H1 (cell line): ENCODE results near the gene APBB1. TPM values are rescaled to one million over a fixed set of nuclear protein-coding genes. Genes with fewer than 3 reads are reported as not detected.

Experiments used
- CTCF ChIA-PET: fragments of 300-600 bp; sonication (Branson Sonifier 250); formaldehyde crosslinking; loops from one replicate; lab custom pipeline; 2021; ENCODE audit not compliant: partially characterized antibody; lab: Charles Lee
- POLR2A ChIA-PET: fragments of 300-600 bp; sonication (Branson Sonifier 250); formaldehyde crosslinking; loops from one replicate; lab custom pipeline; 2021; ENCODE audit warnings: inconsistent platforms; ENCODE audit not compliant: partially characterized antibody; lab: Charles Lee
- DNase-seq, 2 experiments: peaks; one replicate each; pipeline versions ENCODE4 v3.0.0 to v3.0.0-alpha.2; 2010 to 2022; ENCODE audit warnings: low spot score in 2 of 2, low read depth in 1 of 2, mixed read lengths in 1 of 2
- FAIRE-seq: peaks from 2 replicates; lab custom pipeline; 2011; peaks lifted over from hg19 to GRCh38; lab: Jason Lieb, UNC
- H2AFZ ChIP-seq: 2 replicates; pipeline ENCODE4 v1.8.1; 2012; ENCODE audit warnings: low read length, inconsistent platforms
- H2AK5ac ChIP-seq: 2 replicates; pipeline ENCODE4 v1.6.1; 2013; ENCODE audit warnings: low read depth, low read length
- H2BK120ac ChIP-seq: replicated peaks from 2 replicates; pipeline ENCODE3; 2013; ENCODE audit warnings: low read depth, low read length, inconsistent platforms
- H2BK12ac ChIP-seq: 2 replicates; pipeline ENCODE4 v1.6.1; 2013; ENCODE audit warnings: low read depth, low read length
- H2BK15ac ChIP-seq: 2 replicates; pipeline ENCODE4 v1.6.1; 2013; ENCODE audit warnings: low read length
- H2BK20ac ChIP-seq: 2 replicates; pipeline ENCODE4 v1.6.1; 2013; ENCODE audit warnings: low read length
- H2BK5ac ChIP-seq: 2 replicates; pipeline ENCODE4 v1.6.1; 2013; ENCODE audit warnings: low read depth, low read length
- H3K14ac ChIP-seq: 2 replicates; pipeline ENCODE4 v1.6.1; 2013; ENCODE audit warnings: inconsistent platforms; ENCODE audit not compliant: insufficient read length
- H3K18ac ChIP-seq: 2 replicates; pipeline ENCODE4 v1.6.1; 2013; ENCODE audit warnings: low read length; ENCODE audit errors: extremely low read depth
- H3K23ac ChIP-seq: 2 replicates; pipeline ENCODE4 v1.6.1; 2013; ENCODE audit warnings: inconsistent platforms; ENCODE audit not compliant: insufficient read length
- H3K23me2 ChIP-seq: 2 replicates; pipeline ENCODE4 v1.6.1; 2013; ENCODE audit warnings: low read depth, low read length
- H3K27ac ChIP-seq: 2 replicates; pipeline ENCODE4 v1.6.1; 2011; ENCODE audit warnings: low read depth, low read length, inconsistent platforms
- H3K27me3 ChIP-seq, 4 experiments: replicated peaks in 1 of 4; 1 replicate in 1 of 4; 2 replicates in 3 of 4; pipeline versions ENCODE4 v1.6.1 to v1.8.1; 2011 to 2013; ENCODE audit warnings: low read length in 3 of 4, mild to moderate bottlenecking in 3 of 4, inconsistent platforms in 2 of 4, mixed read lengths in 2 of 4, moderate library complexity in 1 of 4; ENCODE audit not compliant: control insufficient read depth in 3 of 4, insufficient read depth in 3 of 4; ENCODE audit errors: extremely low read depth in 1 of 4
- H3K36me3 ChIP-seq, 4 experiments: 2 replicates each; pipeline versions ENCODE4 v1.6.1 to v1.8.1; 2011 to 2013; ENCODE audit warnings: mild to moderate bottlenecking in 4 of 4, low read length in 3 of 4, moderate library complexity in 2 of 4, control low read depth in 1 of 4, inconsistent platforms in 1 of 4; ENCODE audit not compliant: insufficient read depth in 4 of 4, control insufficient read depth in 2 of 4
- H3K4ac ChIP-seq: replicated peaks from 2 replicates; pipeline ENCODE3; 2013; ENCODE audit warnings: low read length, low read depth, mixed read lengths, inconsistent platforms; ENCODE audit not compliant: insufficient read length
- H3K4me1 ChIP-seq, 4 experiments: replicated peaks in 1 of 4; 1 replicate in 1 of 4; 2 replicates in 3 of 4; pipeline versions ENCODE4 v1.6.1 to v1.8.1; 2011 to 2013; ENCODE audit warnings: low read length in 3 of 4, inconsistent platforms in 2 of 4, mixed read lengths in 1 of 4; ENCODE audit not compliant: insufficient read depth in 4 of 4, control insufficient read depth in 3 of 4
- H3K4me2 ChIP-seq, 2 experiments: 2 replicates each; pipeline versions ENCODE4 v1.6.1 to v1.8.1; 2011 to 2013; ENCODE audit warnings: low read depth in 2 of 2, low read length in 2 of 2, control low read depth in 1 of 2, inconsistent platforms in 1 of 2, mild to moderate bottlenecking in 1 of 2; ENCODE audit not compliant: insufficient read depth in 1 of 2
- H3K4me3 ChIP-seq, 4 experiments: fragments of 200-600, 300-600 bp in 1 of 4; sonication (generic), shearing (Covaris generic), sonication (Bioruptor Twin) in 1 of 4; 2 replicates each; pipeline versions ENCODE4 v1.5.1 to v1.8.1; 2011 to 2016; ENCODE audit warnings: low read length in 4 of 4, low read depth in 3 of 4, control low read depth in 2 of 4, inconsistent platforms in 2 of 4, mild to moderate bottlenecking in 2 of 4, mixed read lengths in 1 of 4, moderate library complexity in 1 of 4; ENCODE audit not compliant: insufficient read depth in 2 of 4; ENCODE audit errors: extremely low read depth in 1 of 4
- H3K56ac ChIP-seq: replicated peaks from 2 replicates; pipeline ENCODE3; 2013; ENCODE audit warnings: low read depth, mild to moderate bottlenecking, mixed read lengths, low read length, inconsistent platforms; ENCODE audit not compliant: insufficient read length
- H3K79me1 ChIP-seq: 2 replicates; pipeline ENCODE4 v1.6.1; 2013; ENCODE audit warnings: low read depth, low read length, control low read depth
- H3K79me2 ChIP-seq, 2 experiments: 2 replicates each; pipeline versions ENCODE4 v1.6.1 to v1.8.1; 2012 to 2013; ENCODE audit warnings: low read length in 2 of 2, mild to moderate bottlenecking in 2 of 2, inconsistent platforms in 1 of 2; ENCODE audit not compliant: insufficient read depth in 2 of 2, control insufficient read depth in 1 of 2
- H3K9ac ChIP-seq, 4 experiments: replicated peaks in 1 of 4; 1 replicate in 1 of 4; 2 replicates in 3 of 4; pipeline versions ENCODE4 v1.6.1 to v1.8.1; 2011 to 2013; ENCODE audit warnings: low read depth in 3 of 4, low read length in 3 of 4, control low read depth in 2 of 4, mild to moderate bottlenecking in 2 of 4, moderate library complexity in 2 of 4, inconsistent platforms in 1 of 4; ENCODE audit errors: extremely low read depth in 1 of 4
- H3K9me3 ChIP-seq, 2 experiments: 2 replicates each; pipeline versions ENCODE4 v1.6.1 to v1.8.1; 2012 to 2013; ENCODE audit warnings: mild to moderate bottlenecking in 2 of 2, moderate library complexity in 2 of 2, control low read depth in 1 of 2, inconsistent platforms in 1 of 2, low read depth in 1 of 2, low read length in 1 of 2, mixed read lengths in 1 of 2; ENCODE audit not compliant: insufficient read depth in 2 of 2
- H4K20me1 ChIP-seq, 2 experiments: replicated peaks in 1 of 2; 2 replicates each; pipeline versions ENCODE3 to v1.8.1; 2011 to 2013; ENCODE audit warnings: inconsistent platforms in 2 of 2, low read length in 2 of 2, mild to moderate bottlenecking in 1 of 2; ENCODE audit not compliant: insufficient read depth in 2 of 2, control insufficient read depth in 1 of 2
- H4K5ac ChIP-seq: 2 replicates; pipeline ENCODE4 v1.6.1; 2013; ENCODE audit warnings: low read length, low read depth, mixed read lengths, inconsistent platforms; ENCODE audit not compliant: insufficient read length
- H4K8ac ChIP-seq: 2 replicates; pipeline ENCODE4 v1.8.0; 2013; ENCODE audit warnings: mild to moderate bottlenecking, moderate library complexity, low read length, inconsistent platforms; ENCODE audit not compliant: insufficient read depth; ENCODE audit errors: extremely low read depth
- H4K91ac ChIP-seq: replicated peaks from 2 replicates; pipeline ENCODE3; 2013; ENCODE audit warnings: low read length, mixed read lengths, inconsistent platforms; ENCODE audit not compliant: insufficient read length
- ASH2L ChIP-seq: fragments of 200-600, 300-600 bp; sonication (generic); IDR thresholded peaks from one replicate; pipeline ENCODE4 v1.7.1; 2017; ENCODE audit warnings: low read length
- BCL11A ChIP-seq, 2 experiments: IDR thresholded peaks; one replicate each; pipeline ENCODE4 v1.6.1; 2011; ENCODE audit warnings: low read depth in 2 of 2, low read length in 2 of 2, mild to moderate bottlenecking in 2 of 2
- CBX8 ChIP-seq: fragments of 300-800, 300-1000 bp; sonication (generic); IDR thresholded peaks from 2 replicates; pipeline ENCODE4 v1.7.1; 2016; ENCODE audit warnings: low read depth, low read length, borderline replicate concordance
- EP300 ChIP-seq, 2 experiments: IDR thresholded peaks; 1 replicate in 1 of 2; 2 replicates in 1 of 2; pipeline ENCODE4 v1.6.1; 2011 to 2012; ENCODE audit warnings: low read depth in 2 of 2, low read length in 2 of 2, mild to moderate bottlenecking in 2 of 2, borderline replicate concordance in 1 of 2, inconsistent platforms in 1 of 2, moderate library complexity in 1 of 2
- JUND ChIP-seq: IDR thresholded peaks from 2 replicates; pipeline ENCODE4 v1.6.1; 2011; ENCODE audit warnings: mild to moderate bottlenecking, improper control_type of control experiment, low read length
- SP4 ChIP-seq: IDR thresholded peaks from 2 replicates; pipeline ENCODE4 v1.6.1; 2012; ENCODE audit warnings: low read length, inconsistent platforms
- WGBS, 2 experiments: shearing (Covaris generic) in 1 of 2; methylation state at CpG; one replicate each; pipeline versions ENCODE4 v1.1.6 to v1.1.7; 2013 to 2015; ENCODE audit warnings: low lambda C conversion rate in 2 of 2, mixed read lengths in 2 of 2, inconsistent platforms in 1 of 2, low coverage in 1 of 2, missing lambda C conversion rate in 1 of 2; ENCODE audit not compliant: insufficient replicate concordance in 2 of 2, insufficient coverage in 1 of 2, insufficient read length in 1 of 2; ENCODE audit errors: extremely low coverage in 1 of 2, missing lambda C conversion rate in 1 of 2; 5-methylcytosine and 5-hydroxymethylcytosine counted together
- polyA plus RNA-seq, 7 experiments: library from polyadenylated mRNA; depleted of rRNA in 3 of 7; stranded (reverse) in 5 of 7; unstranded in 2 of 7; fragments of >200 nt in 5 of 7; fragments of 200-250 nt in 2 of 7; gene quantifications; 1 replicate in 5 of 7; 2 replicates in 1 of 7; 4 replicates in 1 of 7; pipeline versions ENCODE4 v1.2.1 to v1.2.3, GENCODE V29; 2011 to 2013; ENCODE audit warnings: missing spikeins in 2 of 7, mixed read lengths in 2 of 7
- total RNA-seq: library from RNA; stranded (reverse); fragmentation: NEBNext Ultra II Directional; extraction: Animal tissue kit (Norgen Biotek cat#: 25700); gene quantifications from 2 replicates; pipeline ENCODE4 v1.2.1, GENCODE V29; 2021

Gene APBB1
- total and polyA plus RNA-seq, 2 of the 8 experiments (the other 6 are each of a cell fraction or from before 2014, with no cell fraction given), result 23.9 to 33.1 TPM

- H3K9me3 ChIP-seq, result no peaks in the 10 kb centered on the region
- no peaks in the 10 kb centered on the region for H3K27me3 ChIP-seq
- peaks cover 0 to 9% (median 7%) of the 10 kb centered on the region in 4 experiments; a peak in 4 of 7 replicates for H3K4me1 ChIP-seq
- no peak overlapping the region for H4K8ac ChIP-seq
- H3K56ac ChIP-seq, result no peak overlapping the region
- FAIRE-seq (no peak), DNase-seq (no peak)
- no peak overlapping the region for H2BK15ac ChIP-seq
- no peak overlapping the region for H3K4me2 ChIP-seq
- H3K23me2 ChIP-seq, result no peaks in the 10 kb centered on the region
- H4K5ac ChIP-seq, result no peak overlapping the region
- H2BK120ac ChIP-seq, result no peak overlapping the region
- H3K23ac ChIP-seq, result no peak overlapping the region
- H3K36me3 ChIP-seq, result no peaks in the 10 kb centered on the region
- CTCF ChIA-PET, result interaction anchor here (0.6 to 21.5 kb wide), 49 partner anchors 10 to 386 kb away, joined by 3 to 585 read pairs (median 6); partner anchors contain the start of genes DNHD1, HPX, ILK and RRP8
- H2AFZ ChIP-seq, result no peak overlapping the region
- H2BK20ac ChIP-seq, result no peak overlapping the region
- no peak overlapping the region for H2BK12ac ChIP-seq
- no peak overlapping the region for H3K4me3 ChIP-seq
- WGBS, 2 experiments, result 64% methylated on average over 4 of the region's 4 CpGs; no CpG with 5 or more reads in 1 of the 2 experiments
- TF ChIP-seq JUND, result no peak
- TF ChIP-seq ASH2L, result no peak
- no peak for TF ChIP-seq SP4
- no peak for TF ChIP-seq CBX8
- no peak for TF ChIP-seq BCL11A (IDR thresholded peaks at IDR 0.05; ENCODE audit: low read depth in 2 of 2, low read length in 2 of 2)
- no peak for TF ChIP-seq EP300 (IDR thresholded peaks at IDR 0.05; ENCODE audit: borderline replicate concordance in 1 of 2, low read depth in 2 of 2, low read length in 2 of 2)
- no peaks in the 10 kb centered on the region for H3K79me2 ChIP-seq
- no peak overlapping the region for H3K27ac ChIP-seq
- no peak overlapping the region for H4K91ac ChIP-seq
- no peak overlapping the region for H2BK5ac ChIP-seq
- H3K4ac ChIP-seq, result no peak overlapping the region
- H3K79me1 ChIP-seq, result no peaks in the 10 kb centered on the region
- H2AK5ac ChIP-seq, result no peak overlapping the region
- no peaks in the 10 kb centered on the region for H4K20me1 ChIP-seq
- POLR2A ChIA-PET, result interaction anchor here (1.2 to 2.0 kb wide), 2 partner anchors 70 to 98 kb away, joined by 3 to 6 read pairs; no protein-coding TSS in a partner anchor
- no peak overlapping the region for H3K9ac ChIP-seq
- H3K14ac ChIP-seq, result no peak overlapping the region
- no peak overlapping the region for H3K18ac ChIP-seq
These were observed 40.8 kb downstream of the APBB1 start for GRCh38 chr11:6377902-6378639.
